ENCODE measurements around the gene PSME2.

DNA sequence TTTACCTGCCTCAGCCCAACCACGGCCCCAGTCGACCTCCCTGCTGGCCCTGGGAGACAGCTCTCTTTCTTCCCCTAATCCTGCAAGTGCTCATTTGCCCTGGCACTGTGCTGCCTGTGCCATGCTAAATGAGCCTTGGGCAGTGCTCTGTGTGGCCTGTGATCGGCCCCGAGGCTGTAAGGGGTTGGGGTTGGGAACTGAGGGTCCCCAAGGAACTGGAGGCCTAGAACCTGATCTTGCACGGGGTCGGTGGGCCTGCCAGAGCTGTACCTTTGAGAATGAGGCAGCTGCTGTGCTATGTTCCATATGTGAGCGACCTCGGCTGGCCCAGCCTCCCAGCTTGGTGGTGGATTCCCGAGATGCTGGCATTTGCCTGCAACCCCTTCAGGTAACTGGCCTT lies 3.7 kb upstream of the PSME2 start:
- TF ChIP-seq EZH2 (IDR thresholded peaks at IDR 0.05): no peak
- no peak for TF ChIP-seq POLR2AphosphoS5 (IDR thresholded peaks at IDR 0.05; ENCODE audit: borderline replicate concordance, low read depth, low read length)
